Measurements from ENCODE around the gene CHRNA7.

Gene CHRNA7

DNA sequence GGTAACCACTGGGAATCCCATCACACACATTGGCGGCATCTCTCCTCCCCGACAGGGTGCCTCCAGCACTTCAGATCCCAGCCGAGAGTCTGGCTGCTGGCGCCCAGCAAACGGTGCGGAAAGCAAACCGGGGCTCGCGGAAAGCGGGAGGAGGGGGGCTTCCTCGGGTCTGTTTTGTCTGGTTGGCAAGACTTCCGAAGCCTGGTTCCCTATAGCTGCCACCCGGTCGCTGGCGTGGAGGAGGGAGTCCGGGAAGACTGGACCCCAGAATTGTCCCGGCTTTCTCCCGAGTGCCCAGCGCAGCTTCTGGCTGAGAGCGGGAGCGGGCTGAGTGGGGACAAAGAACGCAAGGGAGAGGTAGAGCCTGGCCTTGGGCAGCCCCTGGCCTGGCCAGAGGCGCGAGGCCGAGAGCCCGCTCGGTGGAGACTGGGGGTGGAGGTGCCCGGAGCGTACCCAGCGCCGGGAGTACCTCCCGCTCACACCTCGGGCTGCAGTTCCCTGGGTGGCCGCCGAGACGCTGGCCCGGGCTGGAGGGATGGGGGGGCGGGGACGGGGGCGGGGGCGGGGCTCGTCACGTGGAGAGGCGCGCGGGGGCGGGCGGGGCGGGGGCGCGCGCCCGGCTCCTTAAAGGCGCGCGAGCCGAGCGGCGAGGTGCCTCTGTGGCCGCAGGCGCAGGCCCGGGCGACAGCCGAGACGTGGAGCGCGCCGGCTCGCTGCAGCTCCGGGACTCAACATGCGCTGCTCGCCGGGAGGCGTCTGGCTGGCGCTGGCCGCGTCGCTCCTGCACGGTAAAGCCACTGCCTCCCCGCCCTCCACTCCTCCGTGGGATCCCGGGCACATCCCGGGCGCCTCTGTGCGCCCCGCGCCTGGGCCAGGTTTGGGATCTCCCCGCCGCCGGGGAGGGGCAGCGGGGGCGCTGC, at the start of gene CHRNA7:
Gene CHRNA7 (plus strand): TSS at position 654 of the 920 bp plus-strand sequence. CDS start 80 bp downstream, at position 734.
- DNase-seq (ENCODE audit: low spot score) = peak; percentile 33

DNA sequence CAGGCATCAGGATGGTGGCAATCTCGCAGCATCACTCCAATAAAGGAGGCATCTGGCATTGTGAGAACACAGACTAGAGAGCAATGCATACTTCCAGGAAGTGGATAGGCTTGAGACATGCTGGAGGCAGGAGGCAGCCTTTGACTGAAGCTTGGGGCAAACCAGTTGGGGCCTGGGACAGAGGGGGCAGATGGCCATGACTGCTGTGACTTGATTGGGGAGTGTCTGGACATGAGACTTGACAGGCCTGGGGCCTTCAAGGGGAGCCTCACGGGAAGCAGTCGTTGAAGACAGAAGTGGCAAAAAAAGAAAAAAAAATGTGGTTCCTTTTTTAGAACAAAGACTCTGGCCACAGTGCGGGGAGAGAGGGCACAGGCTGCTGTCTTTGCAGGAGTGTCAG, 44.7 kb upstream of the CHRNA7 start:
- no peak for DNase-seq (ENCODE audit: low spot score)

DNA sequence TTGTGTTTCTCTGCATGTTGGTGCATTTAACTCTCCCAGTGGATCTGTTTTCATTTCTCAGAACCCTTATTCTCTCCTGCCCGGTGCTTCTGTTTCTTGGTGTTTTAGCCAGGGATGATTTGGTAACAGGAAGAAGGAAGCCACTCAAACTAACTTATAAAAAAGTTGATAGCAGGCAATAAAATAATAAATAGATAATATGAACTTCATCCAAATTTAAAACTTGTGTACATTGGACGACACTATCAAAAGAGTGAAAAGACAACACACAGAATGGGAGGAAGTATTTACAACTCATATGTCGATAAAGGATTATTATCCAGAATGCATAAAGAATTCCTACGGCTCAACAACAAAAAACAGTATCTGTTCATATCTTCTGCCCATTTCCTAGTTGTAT, 37.3 kb upstream of the CHRNA7 start:
- DNase-seq (ENCODE audit: low spot score) = no peak

- DNase-seq (ENCODE audit: low spot score) = no peak
These were observed 32.6 kb upstream of the CHRNA7 start for GRCh38 chr15:31997711-31998110.

DNA sequence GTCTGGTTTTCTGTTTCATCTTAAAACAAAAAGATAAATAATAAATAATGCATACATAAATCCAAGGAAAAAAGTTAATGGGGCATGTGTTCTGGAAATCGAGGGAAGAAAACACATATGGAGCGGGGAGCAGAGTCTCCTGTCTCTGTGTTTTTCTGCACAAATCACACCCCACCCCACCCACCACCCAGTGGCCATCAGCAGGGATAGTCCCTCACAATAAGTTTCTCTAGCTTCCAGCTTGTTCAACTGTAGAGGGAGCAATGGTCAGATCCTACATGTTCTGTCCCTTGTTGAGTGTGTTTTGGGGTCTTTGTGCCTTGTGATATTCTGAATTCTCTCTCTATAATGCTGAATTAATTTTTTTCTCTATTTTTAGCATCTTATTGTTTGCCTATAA, 26.8 kb upstream of the CHRNA7 start:
- no peak for DNase-seq (ENCODE audit: low spot score)

DNA sequence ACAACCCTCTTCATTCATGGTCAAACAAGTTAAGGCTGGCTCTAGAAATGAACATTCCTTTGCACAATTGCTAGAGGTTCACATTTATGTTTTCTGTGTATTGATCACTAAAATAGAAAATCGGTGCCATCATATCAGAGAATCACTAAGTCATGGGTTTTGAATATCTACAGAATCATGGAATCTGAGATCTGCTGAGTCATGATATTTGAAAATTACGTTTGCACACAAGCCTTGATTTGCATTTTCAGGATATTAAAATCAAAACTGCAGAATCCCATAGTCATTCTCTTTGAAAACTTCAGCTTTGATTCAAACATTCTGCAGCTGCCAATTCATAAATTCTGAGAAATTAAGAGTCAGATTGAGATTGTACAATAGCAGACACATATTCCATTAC, 26.1 kb upstream of the CHRNA7 start:
- DNase-seq (ENCODE audit: low spot score) = no peak

DNA sequence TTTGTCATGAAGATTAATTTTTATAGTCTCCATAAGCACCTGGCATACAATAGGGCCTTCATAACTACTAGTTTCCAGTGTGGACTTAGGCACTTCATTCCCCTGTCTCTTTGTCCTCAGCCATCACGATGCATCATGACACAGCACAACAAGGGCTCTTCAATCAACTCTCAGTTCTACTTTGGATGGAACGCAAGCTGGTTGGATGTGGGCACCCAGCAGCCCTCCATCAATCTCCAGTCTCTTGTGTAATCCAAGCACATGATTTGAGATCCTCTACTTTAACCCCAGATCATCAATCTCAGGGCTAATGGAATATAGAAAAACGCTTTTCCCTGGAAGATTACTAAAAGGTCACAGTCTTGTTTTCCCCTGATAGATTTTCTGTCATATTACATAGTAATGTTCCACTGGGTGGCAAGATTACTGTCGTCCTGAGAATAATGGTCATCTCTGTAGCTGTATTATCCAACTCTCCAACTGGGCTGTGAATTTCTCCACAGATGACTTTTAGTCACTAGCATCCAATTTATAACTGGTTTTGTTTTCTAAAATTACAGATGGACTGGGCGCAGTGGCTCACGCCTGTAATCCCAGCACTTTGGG, 22.9 kb upstream of the CHRNA7 start:
- DNase-seq (ENCODE audit: low spot score) = no peak

DNA sequence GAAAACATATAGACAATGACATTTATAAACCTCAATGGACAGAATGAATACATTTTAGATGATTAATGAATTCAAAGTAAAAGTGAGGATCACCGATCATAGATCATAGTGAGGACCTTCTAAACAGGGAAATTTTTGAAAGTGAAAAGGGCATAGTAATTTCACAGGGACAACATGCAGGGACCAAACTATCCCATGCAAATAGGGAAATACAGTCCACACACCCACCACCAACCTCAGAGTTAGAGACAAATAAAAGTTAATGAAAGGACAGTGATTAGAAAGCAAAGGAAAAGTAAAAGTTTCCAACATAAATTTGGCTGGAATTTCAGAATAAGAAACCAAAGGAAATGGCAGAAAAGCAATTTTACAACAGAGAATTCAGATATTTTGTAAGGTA, 15.4 kb upstream of the CHRNA7 start:
- DNase-seq (ENCODE audit: low spot score) = no peak

DNA sequence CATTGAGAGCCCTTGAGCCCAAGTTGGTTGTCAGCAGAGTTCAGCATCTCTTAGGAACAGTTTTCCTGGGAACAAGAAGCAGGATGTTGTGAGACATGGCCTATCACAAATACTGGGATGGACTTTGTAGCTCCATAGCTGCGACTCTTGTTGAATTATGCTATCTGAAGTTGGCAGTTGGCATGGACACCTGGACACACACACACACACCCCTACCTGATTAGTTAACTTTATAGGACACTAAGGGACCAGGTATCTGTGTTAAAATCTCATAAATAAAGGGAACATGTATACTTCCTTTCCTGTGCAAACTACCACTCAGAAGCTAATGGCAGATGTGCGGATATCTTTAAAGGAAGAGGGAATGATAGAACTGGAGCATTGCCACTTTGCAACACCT, 10.2 kb upstream of the CHRNA7 start:
- no peak for DNase-seq (ENCODE audit: low spot score)

- DNase-seq (ENCODE audit: low spot score) = no peak
These were observed 1.4 kb upstream of the CHRNA7 start for GRCh38 chr15:32028921-32029320.

- peak; percentile 38 for DNase-seq (ENCODE audit: low spot score)
These were observed 880 bp upstream of the CHRNA7 start for GRCh38 chr15:32029409-32029861.

- DNase-seq (ENCODE audit: low spot score) = peak; percentile 7
These were observed 480 bp downstream of the CHRNA7 start for GRCh38 chr15:32030795-32031194.

- no peak for DNase-seq (ENCODE audit: low spot score)
These were observed 3.0 kb downstream of the CHRNA7 start for GRCh38 chr15:32033186-32033890.

- DNase-seq (ENCODE audit: low spot score) = no peak
These were observed 3.8 kb downstream of the CHRNA7 start for GRCh38 chr15:32034106-32034505.

GRCh38 chr15:32035285-32035684, 5.0 kb downstream of the CHRNA7 start:
- no peak for DNase-seq (ENCODE audit: low spot score)

- DNase-seq (ENCODE audit: low spot score) = no peak
These were observed 6.7 kb downstream of the CHRNA7 start for GRCh38 chr15:32036971-32037370.

DNA sequence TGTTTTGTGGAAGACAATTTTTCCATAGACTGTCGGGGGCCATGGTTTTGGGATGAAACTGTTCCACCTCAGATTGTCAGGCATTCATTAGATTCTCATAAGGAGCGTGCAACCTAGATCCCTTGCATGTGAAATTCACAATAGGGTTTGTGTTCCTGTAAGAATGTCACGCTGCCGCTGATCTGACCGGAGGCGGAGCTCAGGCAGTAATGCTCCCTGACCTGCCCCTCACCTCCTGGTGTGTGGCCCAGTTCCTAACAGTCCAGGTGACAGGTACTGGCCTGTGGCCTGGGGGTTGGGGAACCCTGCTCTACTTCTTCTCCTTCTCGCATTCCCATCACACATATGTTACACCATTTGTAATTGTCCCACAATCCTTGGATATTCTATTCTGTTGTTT, 11.0 kb downstream of the CHRNA7 start:
- DNase-seq (ENCODE audit: low spot score) = no peak

- peak; percentile 10 for DNase-seq (ENCODE audit: low spot score)
These were observed 12.1 kb downstream of the CHRNA7 start for GRCh38 chr15:32042269-32042972.

DNA sequence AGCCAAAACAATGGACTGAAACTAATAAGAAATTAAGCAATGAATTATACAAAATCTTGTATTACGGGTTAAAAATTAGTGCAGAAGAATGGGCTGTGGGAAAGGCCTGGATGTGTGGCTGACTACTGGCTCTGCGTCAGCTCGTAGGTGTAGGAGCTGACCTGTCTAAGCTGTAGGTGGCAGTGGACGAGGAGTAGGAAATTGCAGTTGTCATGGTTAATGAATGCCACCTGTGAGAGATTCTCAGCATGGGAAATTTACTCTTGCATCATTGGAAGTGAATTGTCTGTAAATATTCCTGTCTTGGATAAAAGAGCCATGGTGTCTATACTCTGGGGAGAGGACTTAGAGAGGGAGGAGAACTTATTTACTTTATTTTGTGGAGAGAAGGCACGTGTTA, 23.4 kb downstream of the CHRNA7 start:
- DNase-seq (ENCODE audit: low spot score) = no peak

- DNase-seq (ENCODE audit: low spot score) = no peak
These were observed 27.6 kb downstream of the CHRNA7 start for GRCh38 chr15:32057876-32058425.

GRCh38 chr15:32060706-32061105, 30.4 kb downstream of the CHRNA7 start:
- DNase-seq (ENCODE audit: low spot score) = no peak

GRCh38 chr15:32067115-32067514, 36.8 kb downstream of the CHRNA7 start:
- no peak for DNase-seq (ENCODE audit: low spot score)
